Breast epithelium (tissue), 4 donors: ENCODE measurements around the gene PCSK7. TPM values are rescaled to one million over a fixed set of nuclear protein-coding genes. Genes with fewer than 3 reads are reported as not detected.

Experiments used
- DNase-seq, 2 donors: peaks; one replicate each; pipeline ENCODE4 v3.0.0-alpha.2; 2019; ENCODE audit warnings: low spot score in 2 of 2
- H3K27ac ChIP-seq, 2 donors: fragments of 200-600 bp; sonication (generic) in 1 of 2; one replicate each; pipeline ENCODE4 v1.5.1; 2016 to 2019; ENCODE audit warnings: mild to moderate bottlenecking in 1 of 2
- H3K27me3 ChIP-seq, 2 donors: fragments of 200-600 bp; sonication (generic) in 1 of 2; one replicate each; pipeline versions ENCODE4 v1.5.1 to v1.6.0; 2017 to 2019; ENCODE audit warnings: control low read depth in 1 of 2, mild to moderate bottlenecking in 1 of 2
- H3K36me3 ChIP-seq: fragments of 200-600 bp; one replicate; pipeline ENCODE4 v1.5.1; 2019
- H3K4me1 ChIP-seq, 2 donors: fragments of 200-600 bp; sonication (generic); one replicate each; pipeline ENCODE4 v1.5.1; 2016 to 2019; ENCODE audit warnings: control low read depth in 1 of 2
- H3K4me3 ChIP-seq, 3 donors: fragments of 200-600 bp; sonication (generic); 1 replicate in 2 of 3; 2 replicates in 1 of 3; pipeline ENCODE4 v1.5.1; 2016 to 2019; ENCODE audit warnings: mild to moderate bottlenecking in 3 of 3, moderate library complexity in 2 of 3
- H3K9me3 ChIP-seq, 2 donors: fragments of 200-600 bp; sonication (generic) in 1 of 2; one replicate each; pipeline ENCODE4 v1.5.1; 2016 to 2019; ENCODE audit warnings: control low read depth in 1 of 2
- CTCF ChIP-seq, 3 donors: fragments of 450-650 bp; IDR thresholded peaks; one replicate each; pipeline ENCODE4 v1.5.1; 2016 to 2017; ENCODE audit warnings: antibody characterized with exemption in 3 of 3, mild to moderate bottlenecking in 3 of 3, moderate library complexity in 3 of 3
- POLR2A ChIP-seq: fragments of 450-650 bp; IDR thresholded peaks from one replicate; pipeline ENCODE4 v1.6.1; 2016; ENCODE audit warnings: antibody characterized with exemption, mild to moderate bottlenecking, moderate library complexity
- POLR2AphosphoS5 ChIP-seq, 3 donors: sonication (generic); formaldehyde crosslinking; IDR thresholded peaks; one replicate each; pipeline ENCODE4 v1.6.1; 2017; ENCODE audit warnings: antibody characterized with exemption in 3 of 3
- intact Hi-C: fragments of 100-400 bp; cut with DNase I; formaldehyde crosslinking; loops from one replicate; pipeline ENCODE4 v1.15.1; 2023; ENCODE audit warnings: low total_unique reads
- total RNA-seq, 3 donors: library from RNA; depleted of rRNA; stranded (reverse); fragments of >200 nt; gene quantifications; one replicate each; pipeline ENCODE4 v1.1.0, GENCODE V29; 2016

The PCSK7 gene
- total RNA-seq, 3 donors from 2014 or later: 43.2 to 51.5 (median 44.2) TPM

DNA sequence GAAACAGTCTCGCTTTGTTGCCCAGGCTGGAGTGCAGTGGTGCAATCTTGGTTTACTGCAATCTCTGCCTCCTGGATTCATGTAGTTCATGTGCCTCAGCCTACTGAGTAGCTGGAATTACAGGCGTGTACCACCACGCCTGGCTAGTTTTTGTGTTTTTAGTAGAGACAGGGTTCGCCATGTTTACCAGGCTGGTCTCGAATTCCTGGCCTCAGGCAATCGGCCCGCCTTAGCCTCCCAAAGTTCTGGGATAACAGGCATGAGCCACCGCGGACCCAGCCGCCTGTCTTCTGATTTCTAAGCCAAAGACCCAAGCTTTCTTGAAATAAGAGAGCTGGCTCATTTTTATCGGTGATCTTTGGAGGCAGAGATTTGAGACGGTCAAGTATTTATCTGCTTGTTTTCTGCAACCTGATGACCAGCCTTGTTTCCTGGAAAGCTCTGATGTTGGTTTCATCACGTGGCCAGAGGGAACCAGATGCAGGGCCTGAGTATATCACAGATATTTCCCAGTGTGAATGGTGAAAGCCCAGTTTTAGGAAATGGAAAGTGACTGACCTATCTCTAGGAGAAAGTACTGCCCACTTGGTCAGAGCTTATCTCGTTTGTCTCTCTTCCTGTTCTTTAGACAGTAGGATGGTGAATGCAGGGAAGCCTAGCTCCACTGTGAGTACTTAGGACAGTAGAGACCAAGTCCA is 59.0 kb downstream of the PCSK7 start:
- no peaks in the 10 kb centered on the region for H3K9me3 ChIP-seq
- intact Hi-C loops: no loop called here
- H3K27me3 ChIP-seq: no peaks in the 10 kb centered on the region
- H3K4me3 ChIP-seq: no peak overlapping the region
- peaks cover 0 to under 1% of the 10 kb centered on the region in 2 donors for H3K4me1 ChIP-seq
- H3K36me3 ChIP-seq: no peaks in the 10 kb centered on the region
- peak overlapping the region; percentile 41 to 42 for H3K27ac ChIP-seq
- no peak for DNase-seq
- TF ChIP-seq CTCF (IDR thresholded peaks at IDR 0.05) (no peak), POLR2AphosphoS5 (IDR thresholded peaks at IDR 0.05) (no peak), POLR2A (no peak)

DNA sequence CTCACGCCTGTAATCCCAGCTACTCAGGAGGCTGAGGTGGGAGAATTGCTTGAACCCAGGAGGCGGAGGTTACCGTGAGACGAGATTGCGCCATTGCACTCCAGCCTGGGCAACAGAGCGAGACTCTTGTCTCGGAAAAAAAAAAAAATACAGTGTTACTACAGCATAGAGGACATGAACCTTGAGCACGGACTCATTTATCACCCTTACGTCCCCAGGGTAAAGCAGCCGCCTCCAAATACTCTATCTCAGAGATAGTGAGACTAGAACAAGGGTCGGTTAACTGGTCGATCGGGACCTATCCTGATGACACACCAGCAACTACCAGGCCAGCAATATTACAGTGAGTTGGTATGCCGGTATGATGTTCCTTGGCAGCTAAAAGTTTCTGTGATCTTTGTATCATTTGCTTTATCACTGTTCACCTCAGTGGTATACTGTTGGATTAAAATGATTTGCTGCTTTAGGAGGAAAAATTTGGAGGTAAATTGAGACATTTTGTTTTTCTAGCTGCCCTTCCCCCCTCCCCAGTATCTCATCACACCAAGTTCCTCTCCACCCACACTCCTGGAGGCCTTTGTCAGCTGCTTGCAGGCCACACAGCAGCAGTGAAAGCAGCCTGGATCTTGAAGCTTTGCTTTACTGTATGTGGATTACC is 60.3 kb downstream of the PCSK7 start:
- no peaks in the 10 kb centered on the region for H3K27me3 ChIP-seq

GRCh38 chr11:117171007-117171403 is 60.9 kb downstream of the PCSK7 start:
- DNase-seq: no peak
- no peaks in the 10 kb centered on the region for H3K4me1 ChIP-seq
- no peak overlapping the region for H3K4me3 ChIP-seq
- peak overlapping the region in 1 of 2 donors; percentile 35 for H3K27ac ChIP-seq
- no peak for TF ChIP-seq POLR2A
- no peak for TF ChIP-seq CTCF (IDR thresholded peaks at IDR 0.05)
- TF ChIP-seq POLR2AphosphoS5 (IDR thresholded peaks at IDR 0.05): no peak
- intact Hi-C loops: no loop called here
- H3K9me3 ChIP-seq: no peaks in the 10 kb centered on the region
- no peaks in the 10 kb centered on the region for H3K36me3 ChIP-seq
- no peaks in the 10 kb centered on the region for H3K27me3 ChIP-seq

More for the DNA sequence above, 60.3 kb downstream of the PCSK7 start:
- H3K9me3 ChIP-seq: no peaks in the 10 kb centered on the region
- H3K36me3 ChIP-seq: no peaks in the 10 kb centered on the region
- no peak overlapping the region for H3K4me3 ChIP-seq
- intact Hi-C loops: no loop called here
- no peak for TF ChIP-seq POLR2A
- no peak for TF ChIP-seq CTCF (IDR thresholded peaks at IDR 0.05)
- no peak for TF ChIP-seq POLR2AphosphoS5 (IDR thresholded peaks at IDR 0.05)
- no peak for DNase-seq
- H3K27ac ChIP-seq: peak overlapping the region in 1 of 2 donors; percentile 35
- H3K4me1 ChIP-seq: no peaks in the 10 kb centered on the region

DNA sequence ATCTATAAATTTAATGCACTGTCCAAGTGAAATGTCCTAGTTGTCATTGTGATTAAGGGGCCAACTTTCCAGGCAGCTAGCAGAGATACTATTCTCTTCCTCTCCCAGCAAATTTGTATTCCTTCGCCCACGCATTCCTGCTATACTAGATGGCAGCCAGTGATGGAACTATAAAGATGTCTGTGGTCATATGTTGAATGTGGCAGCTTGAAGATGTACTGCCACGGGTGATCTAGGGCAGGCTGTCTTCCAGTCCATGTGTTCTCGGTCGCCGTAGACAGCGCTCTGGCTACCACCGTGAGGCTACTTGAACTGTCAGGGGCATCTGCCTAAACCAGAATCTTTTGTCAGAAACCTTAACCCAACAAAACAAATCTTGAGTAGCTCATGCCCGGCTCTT is 61.7 kb downstream of the PCSK7 start:
- no peaks in the 10 kb centered on the region for H3K27me3 ChIP-seq
- TF ChIP-seq CTCF (IDR thresholded peaks at IDR 0.05): no peak
- no peak for TF ChIP-seq POLR2AphosphoS5 (IDR thresholded peaks at IDR 0.05)
- TF ChIP-seq POLR2A: no peak
- no peak overlapping the region for H3K27ac ChIP-seq
- H3K9me3 ChIP-seq: no peaks in the 10 kb centered on the region
- no peaks in the 10 kb centered on the region for H3K36me3 ChIP-seq
- H3K4me3 ChIP-seq: no peak overlapping the region
- intact Hi-C loops: no loop called here
- no peak for DNase-seq
- H3K4me1 ChIP-seq: no peaks in the 10 kb centered on the region

GRCh38 chr11:117169736-117170135 is 62.1 kb downstream of the PCSK7 start:
- Histone ChIP-seq H3K27me3 (no peaks in the 10 kb centered on the region), H3K4me3 (no peak overlapping the region), H3K9me3 (no peaks in the 10 kb centered on the region), H3K36me3 (no peaks in the 10 kb centered on the region), H3K27ac (no peak overlapping the region), H3K4me1 (no peaks in the 10 kb centered on the region)
- TF ChIP-seq CTCF (IDR thresholded peaks at IDR 0.05) (no peak), POLR2A (no peak), POLR2AphosphoS5 (IDR thresholded peaks at IDR 0.05) (no peak)
- intact Hi-C loops: no loop called here
- no peak for DNase-seq
